Liver (tissue), 9 donors: ENCODE data around the gene CCND1. TPM values are rescaled to one million over a fixed set of nuclear protein-coding genes. Genes with fewer than 3 reads are reported as not detected.

Experiments used
- DNase-seq: peaks from one replicate; pipeline ENCODE4 v3.0.0-alpha.2; 2017; ENCODE audit warnings: low spot score
- H3K27ac ChIP-seq, 2 donors: one replicate each; pipeline ENCODE4 v1.7.0; 2013; ENCODE audit warnings: inconsistent platforms in 2 of 2, low read length in 2 of 2, control low read depth in 1 of 2, low read depth in 1 of 2, mild to moderate bottlenecking in 1 of 2
- H3K27me3 ChIP-seq, 4 donors: one replicate each; pipeline versions ENCODE4 v1.6.1 to v1.7.0; 2013; ENCODE audit warnings: low read length in 3 of 4, inconsistent platforms in 1 of 4, mild to moderate bottlenecking in 1 of 4, moderate library complexity in 1 of 4; ENCODE audit not compliant: control insufficient read depth in 4 of 4, insufficient read depth in 4 of 4
- H3K36me3 ChIP-seq, 4 donors: one replicate each; pipeline versions ENCODE4 v1.6.1 to v1.7.0; 2013; ENCODE audit warnings: low read length in 3 of 4, mild to moderate bottlenecking in 3 of 4, low read depth in 1 of 4, moderate library complexity in 1 of 4; ENCODE audit not compliant: control insufficient read depth in 4 of 4, insufficient read depth in 3 of 4
- H3K4me1 ChIP-seq, 4 donors: one replicate each; pipeline versions ENCODE4 v1.6.1 to v1.7.0; 2013; ENCODE audit warnings: low read length in 3 of 4, mild to moderate bottlenecking in 3 of 4, moderate library complexity in 1 of 4; ENCODE audit not compliant: control insufficient read depth in 4 of 4, insufficient read depth in 4 of 4
- H3K4me3 ChIP-seq, 3 donors: one replicate each; pipeline versions ENCODE4 v1.6.1 to v1.7.0; 2013; ENCODE audit warnings: low read length in 3 of 3, control low read depth in 1 of 3, low read depth in 1 of 3, mild to moderate bottlenecking in 1 of 3
- H3K9ac ChIP-seq, 2 donors: one replicate each; pipeline ENCODE4 v1.7.0; 2013; ENCODE audit warnings: low read length in 2 of 2, mild to moderate bottlenecking in 2 of 2, moderate library complexity in 2 of 2, control low read depth in 1 of 2, low read depth in 1 of 2
- H3K9me3 ChIP-seq, 4 donors: one replicate each; pipeline versions ENCODE4 v1.6.1 to v1.7.0; 2013; ENCODE audit warnings: low read length in 3 of 4; ENCODE audit not compliant: control insufficient read depth in 4 of 4
- ATF3 ChIP-seq: IDR thresholded peaks from 2 replicates; pipeline ENCODE4 v1.6.1; 2016; ENCODE audit warnings: antibody characterized with exemption
- CTCF ChIP-seq: fragments of 150-350 bp; IDR thresholded peaks from 2 replicates; pipeline ENCODE4 v1.5.1; 2017; ENCODE audit warnings: improper control_type of control experiment, low read depth, low read length; ENCODE audit not compliant: missing input control
- EGR1 ChIP-seq, 2 donors: IDR thresholded peaks; 2 replicates each; pipeline ENCODE4 v1.6.1; 2016 to 2018; ENCODE audit warnings: antibody characterized with exemption in 2 of 2, low read depth in 2 of 2
- FOXA1 ChIP-seq: IDR thresholded peaks from 2 replicates; pipeline ENCODE4 v1.6.1; 2016; ENCODE audit warnings: antibody characterized with exemption
- FOXA2 ChIP-seq: IDR thresholded peaks from 2 replicates; pipeline ENCODE4 v1.6.1; 2016; ENCODE audit warnings: antibody characterized with exemption
- GABPA ChIP-seq, 2 donors: IDR thresholded peaks in 1 of 2; conservative IDR thresholded peaks in 1 of 2; 2 replicates each; pipeline ENCODE4 v1.6.1; 2016; ENCODE audit warnings: antibody characterized with exemption in 2 of 2, mild to moderate bottlenecking in 1 of 2, moderate library complexity in 1 of 2
- HNF4A ChIP-seq, 2 donors: conservative IDR thresholded peaks; 2 replicates each; pipeline ENCODE4 v1.6.1; 2016; ENCODE audit warnings: antibody characterized with exemption in 2 of 2, mild to moderate bottlenecking in 2 of 2
- JUND ChIP-seq, 2 donors: IDR thresholded peaks; 2 replicates each; pipeline ENCODE4 v1.6.1; 2016; ENCODE audit warnings: antibody characterized with exemption in 2 of 2
- MAX ChIP-seq: IDR thresholded peaks from 2 replicates; pipeline ENCODE4 v1.6.1; 2016; ENCODE audit warnings: antibody characterized with exemption
- NR2F2 ChIP-seq: IDR thresholded peaks from 2 replicates; pipeline ENCODE4 v1.6.1; 2016; ENCODE audit warnings: antibody characterized with exemption
- RAD21 ChIP-seq, 2 donors: IDR thresholded peaks; 2 replicates each; pipeline ENCODE4 v1.6.1; 2016; ENCODE audit warnings: antibody characterized with exemption in 2 of 2, mild to moderate bottlenecking in 2 of 2
- RXRA ChIP-seq, 2 donors: IDR thresholded peaks; 2 replicates each; pipeline ENCODE4 v1.6.1; 2017 to 2018; ENCODE audit warnings: antibody characterized with exemption in 2 of 2, mild to moderate bottlenecking in 1 of 2
- SP1 ChIP-seq: IDR thresholded peaks from 2 replicates; pipeline ENCODE4 v1.6.1; 2018; ENCODE audit warnings: antibody characterized with exemption, mild to moderate bottlenecking
- TAF1 ChIP-seq: conservative IDR thresholded peaks from 2 replicates; pipeline ENCODE4 v1.6.1; 2016; ENCODE audit warnings: antibody characterized with exemption, mild to moderate bottlenecking
- YY1 ChIP-seq: IDR thresholded peaks from 2 replicates; pipeline ENCODE4 v1.6.1; 2016; ENCODE audit warnings: antibody characterized with exemption, mild to moderate bottlenecking
- ZBTB33 ChIP-seq: IDR thresholded peaks from 2 replicates; pipeline ENCODE4 v1.6.1; 2016; ENCODE audit warnings: antibody characterized with exemption
- WGBS: extraction: QIAGEN DNeasy Blood & Tissue Kit; methylation state at CpG from one replicate; pipeline ENCODE4 v1.1.7; 2013; 5-methylcytosine and 5-hydroxymethylcytosine counted together
- polyA plus RNA-seq, 2 donors: library from polyadenylated mRNA; stranded (reverse) in 1 of 2; unstranded in 1 of 2; fragments of 200-250 nt in 1 of 2; fragments of >200 nt in 1 of 2; fragmentation: Nextera tagmentation in 1 of 2; extraction: Ambion mirVana in 1 of 2; gene quantifications; one replicate each; pipeline versions ENCODE4 v1.2.1 to v1.2.3, GENCODE V29; 2013 to 2015
- total RNA-seq, 2 donors: library from RNA; depleted of rRNA; stranded (reverse); fragments of >200 nt; gene quantifications; one replicate each; pipeline ENCODE4 v1.2.3, GENCODE V29; 2014
- donor health status: healthy.
- donor health status: healthy.
- donor health status: healthy.
- donor health status: healthy.
- donor health status: healthy.

Gene CCND1
- total and polyA plus RNA-seq, 4 donors = 28.9 to 100 (median 53.3) TPM

GRCh38 chr11:69609351-69609750 is 31.6 kb upstream of the CCND1 start:
- Histone ChIP-seq H3K4me1 (no peaks in the 10 kb centered on the region), H3K27me3 (no peaks in the 10 kb centered on the region), H3K4me3 (no peak overlapping the region), H3K9me3 (peaks cover 0 to 16% (median 8%) of the 10 kb centered on the region in 4 donors), H3K36me3 (no peaks in the 10 kb centered on the region), H3K27ac (no peak overlapping the region), H3K9ac (no peak overlapping the region)
- 95% methylated on average over 2 of the region's 2 CpGs for WGBS
- TF ChIP-seq ZBTB33 = no peak
- TF ChIP-seq SP1 = no peak
- no peak for TF ChIP-seq RXRA (IDR thresholded peaks at IDR 0.05)
- TF ChIP-seq JUND (IDR thresholded peaks at IDR 0.05) = no peak
- no peak for TF ChIP-seq FOXA2
- no peak for TF ChIP-seq GABPA (IDR thresholded peaks at IDR 0.05 in 1 of 2, conservative IDR thresholded peaks at IDR 0.05 in 1 of 2)
- no peak for TF ChIP-seq TAF1
- TF ChIP-seq HNF4A (conservative IDR thresholded peaks at IDR 0.05) = no peak
- TF ChIP-seq MAX = no peak
- TF ChIP-seq EGR1 (IDR thresholded peaks at IDR 0.05; ENCODE audit: low read depth in 2 of 2) = no peak
- TF ChIP-seq CTCF = no peak
- no peak for TF ChIP-seq ATF3
- DNase-seq = no peak

GRCh38 chr11:69611548-69612526 is 29.1 kb upstream of the CCND1 start:
- H3K36me3 ChIP-seq = no peaks in the 10 kb centered on the region
- H3K27me3 ChIP-seq = no peaks in the 10 kb centered on the region
- 81% methylated on average over 17 of the region's 17 CpGs for WGBS
- H3K4me1 ChIP-seq = no peaks in the 10 kb centered on the region
- no peak for DNase-seq
- H3K4me3 ChIP-seq = no peak overlapping the region
- no peak overlapping the region for H3K9ac ChIP-seq
- peaks cover 0 to 16% (median 8%) of the 10 kb centered on the region in 4 donors for H3K9me3 ChIP-seq
- H3K27ac ChIP-seq = no peak overlapping the region
- TF ChIP-seq CTCF = no peak
- TF ChIP-seq EGR1 (IDR thresholded peaks at IDR 0.05; ENCODE audit: low read depth in 2 of 2) = no peak
- no peak for TF ChIP-seq NR2F2
- TF ChIP-seq TAF1 = no peak
- TF ChIP-seq HNF4A (conservative IDR thresholded peaks at IDR 0.05) = no peak
- no peak for TF ChIP-seq ZBTB33
- TF ChIP-seq SP1 = no peak
- no peak for TF ChIP-seq ATF3
- no peak for TF ChIP-seq FOXA2
- TF ChIP-seq YY1 = no peak
- no peak for TF ChIP-seq MAX
- TF ChIP-seq GABPA (IDR thresholded peaks at IDR 0.05 in 1 of 2, conservative IDR thresholded peaks at IDR 0.05 in 1 of 2) = no peak
- TF ChIP-seq RXRA (IDR thresholded peaks at IDR 0.05) = no peak
- TF ChIP-seq FOXA1 = no peak
- no peak for TF ChIP-seq RAD21 (IDR thresholded peaks at IDR 0.05)
